DOHH2 (cell line): ENCODE measurements around the gene KHDRBS2.

Source experiments
- H3F3A ChIP-seq: fragments of 200-600 bp; sonication (generic), shearing (Covaris generic); 2 replicates; pipeline ENCODE4 v1.6.0; 2016; ENCODE audit warnings: antibody characterized with exemption, mild to moderate bottlenecking; ENCODE audit not compliant: control insufficient read depth, insufficient read depth
- H3K27ac ChIP-seq: fragments of 200-600 bp; sonication (generic); 2 replicates; pipeline ENCODE4 v1.5.1; 2014; ENCODE audit warnings: low read depth, mild to moderate bottlenecking, low read length, moderate library complexity
- H3K27me3 ChIP-seq: fragments of 200-600 bp; sonication (generic); 2 replicates; pipeline ENCODE4 v1.6.1; 2014; ENCODE audit warnings: mild to moderate bottlenecking, low read length, mixed read lengths; ENCODE audit not compliant: control insufficient read depth
- H3K36me3 ChIP-seq: fragments of 200-600 bp; sonication (generic); 2 replicates; pipeline ENCODE4 v1.6.1; 2014; ENCODE audit warnings: mild to moderate bottlenecking, low read length, moderate library complexity, mixed read lengths; ENCODE audit not compliant: control insufficient read depth
- H3K4me1 ChIP-seq: fragments of 200-600 bp; sonication (generic); 2 replicates; pipeline ENCODE4 v1.6.1; 2014; ENCODE audit warnings: mild to moderate bottlenecking, low read length, mixed read lengths; ENCODE audit not compliant: control insufficient read depth
- H3K4me2 ChIP-seq: fragments of 200-600 bp; sonication (generic); 2 replicates; pipeline ENCODE4 v1.6.0; 2014; ENCODE audit warnings: mild to moderate bottlenecking, low read length, moderate library complexity
- H3K4me3 ChIP-seq: fragments of 200-600 bp; sonication (generic); 2 replicates; pipeline ENCODE4 v1.5.1; 2014; ENCODE audit warnings: mild to moderate bottlenecking, low read length, mixed read lengths
- H3K79me2 ChIP-seq: fragments of 200-600 bp; sonication (generic); 2 replicates; pipeline ENCODE4 v1.6.1; 2014; ENCODE audit warnings: mild to moderate bottlenecking, low read length, mixed read lengths; ENCODE audit not compliant: control insufficient read depth
- H3K9me2 ChIP-seq: fragments of 200-600 bp; sonication (generic); replicated peaks from 2 replicates; pipeline ENCODE4 v1.6.1; 2014; ENCODE audit warnings: mild to moderate bottlenecking, low read length, mixed read lengths; ENCODE audit not compliant: control insufficient read depth
- H3K9me3 ChIP-seq: fragments of 200-600 bp; sonication (generic); 2 replicates; pipeline ENCODE4 v1.6.1; 2014; ENCODE audit warnings: antibody characterized with exemption, low read length, mixed read lengths; ENCODE audit not compliant: control insufficient read depth, insufficient read depth
- H4K20me1 ChIP-seq: fragments of 200-600 bp; sonication (generic); 2 replicates; pipeline ENCODE4 v1.6.0; 2014; ENCODE audit warnings: low read depth, mild to moderate bottlenecking, antibody characterized with exemption, low read length, moderate library complexity; ENCODE audit not compliant: control insufficient read depth, insufficient read depth
- EZH2phosphoT487 ChIP-seq: fragments of 200-600 bp; sonication (generic); IDR thresholded peaks from 2 replicates; pipeline ENCODE4 v1.6.1; 2017; ENCODE audit warnings: borderline replicate concordance, mild to moderate bottlenecking, antibody characterized with exemption, low read length, moderate library complexity, mixed read lengths
- TF ChIP-seq, protein P1 (sequence below): fragments of 200-600 bp; sonication (generic); IDR thresholded peaks from one replicate; pipeline ENCODE4 v1.5.1; 2014; ENCODE audit warnings: antibody characterized with exemption, mild to moderate bottlenecking, low read depth, low read length; ENCODE audit not compliant: poor library complexity, severe bottlenecking

KHDRBS2 gene

DNA sequence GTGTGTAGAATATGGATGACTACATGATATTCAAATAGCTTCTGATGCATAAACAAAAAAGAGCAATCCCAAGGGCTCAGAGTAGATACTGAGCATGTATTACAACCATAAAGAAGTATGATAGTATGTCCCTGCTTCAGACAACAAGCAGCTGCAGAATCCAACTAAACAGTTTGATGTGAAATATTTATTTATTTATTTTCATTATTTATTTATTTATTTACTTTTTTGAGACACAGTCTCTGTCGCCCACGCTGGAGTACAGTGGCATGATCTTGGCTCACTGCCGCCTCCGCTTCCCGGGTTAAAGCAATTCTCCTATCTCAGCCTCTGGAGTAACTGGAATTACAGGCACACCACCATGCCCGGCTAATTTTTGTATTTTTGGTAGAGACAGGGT is 384.3 kb downstream of the KHDRBS2 start:
- Histone ChIP-seq H3K79me2 (no peaks in the 10 kb centered on the region), H3K9me3 (no peaks in the 10 kb centered on the region), H3K27ac (no peak overlapping the region), H3F3A (no peaks in the 10 kb centered on the region), H4K20me1 (no peaks in the 10 kb centered on the region), H3K4me2 (no peak overlapping the region), H3K9me2 (no peaks in the 10 kb centered on the region), H3K36me3 (no peaks in the 10 kb centered on the region), H3K4me1 (no peaks in the 10 kb centered on the region), H3K27me3 (no peaks in the 10 kb centered on the region), H3K4me3 (no peak overlapping the region)
- no peak for TF ChIP-seq EZH2phosphoT487
- TF ChIP-seq, protein P1, sequence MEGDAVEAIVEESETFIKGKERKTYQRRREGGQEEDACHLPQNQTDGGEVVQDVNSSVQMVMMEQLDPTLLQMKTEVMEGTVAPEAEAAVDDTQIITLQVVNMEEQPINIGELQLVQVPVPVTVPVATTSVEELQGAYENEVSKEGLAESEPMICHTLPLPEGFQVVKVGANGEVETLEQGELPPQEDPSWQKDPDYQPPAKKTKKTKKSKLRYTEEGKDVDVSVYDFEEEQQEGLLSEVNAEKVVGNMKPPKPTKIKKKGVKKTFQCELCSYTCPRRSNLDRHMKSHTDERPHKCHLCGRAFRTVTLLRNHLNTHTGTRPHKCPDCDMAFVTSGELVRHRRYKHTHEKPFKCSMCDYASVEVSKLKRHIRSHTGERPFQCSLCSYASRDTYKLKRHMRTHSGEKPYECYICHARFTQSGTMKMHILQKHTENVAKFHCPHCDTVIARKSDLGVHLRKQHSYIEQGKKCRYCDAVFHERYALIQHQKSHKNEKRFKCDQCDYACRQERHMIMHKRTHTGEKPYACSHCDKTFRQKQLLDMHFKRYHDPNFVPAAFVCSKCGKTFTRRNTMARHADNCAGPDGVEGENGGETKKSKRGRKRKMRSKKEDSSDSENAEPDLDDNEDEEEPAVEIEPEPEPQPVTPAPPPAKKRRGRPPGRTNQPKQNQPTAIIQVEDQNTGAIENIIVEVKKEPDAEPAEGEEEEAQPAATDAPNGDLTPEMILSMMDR, result no peak

DNA sequence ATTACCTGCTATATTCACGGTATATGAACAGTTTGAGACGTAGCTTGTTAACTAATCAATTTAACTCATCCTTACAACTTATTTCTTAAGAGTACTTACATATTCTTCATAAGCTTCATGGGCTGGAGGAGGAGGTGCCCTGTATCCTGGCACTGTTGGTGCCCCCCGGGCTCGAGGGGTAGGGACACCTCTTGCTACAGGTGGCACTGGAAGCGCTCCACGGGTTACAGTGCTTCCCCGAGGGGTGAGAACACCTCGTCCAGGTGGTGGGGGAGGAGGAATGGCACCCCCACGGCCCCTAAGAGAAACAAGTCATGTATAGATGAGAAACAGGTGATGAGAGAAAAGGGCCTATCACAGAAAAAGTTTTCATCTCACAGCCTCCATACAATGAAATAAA is 391.5 kb downstream of the KHDRBS2 start:
- no peaks in the 10 kb centered on the region for H3K79me2 ChIP-seq
- H3K9me3 ChIP-seq, result no peaks in the 10 kb centered on the region
- no peaks in the 10 kb centered on the region for H3F3A ChIP-seq
- no peak for TF ChIP-seq EZH2phosphoT487
- TF ChIP-seq, protein P1, result no peak
- H3K4me1 ChIP-seq, result no peaks in the 10 kb centered on the region
- no peak overlapping the region for H3K4me3 ChIP-seq
- no peaks in the 10 kb centered on the region for H3K36me3 ChIP-seq
- no peaks in the 10 kb centered on the region for H3K27me3 ChIP-seq
- H3K9me2 ChIP-seq, result no peaks in the 10 kb centered on the region
- no peaks in the 10 kb centered on the region for H4K20me1 ChIP-seq
- H3K27ac ChIP-seq, result no peak overlapping the region
- H3K4me2 ChIP-seq, result no peak overlapping the region

DNA sequence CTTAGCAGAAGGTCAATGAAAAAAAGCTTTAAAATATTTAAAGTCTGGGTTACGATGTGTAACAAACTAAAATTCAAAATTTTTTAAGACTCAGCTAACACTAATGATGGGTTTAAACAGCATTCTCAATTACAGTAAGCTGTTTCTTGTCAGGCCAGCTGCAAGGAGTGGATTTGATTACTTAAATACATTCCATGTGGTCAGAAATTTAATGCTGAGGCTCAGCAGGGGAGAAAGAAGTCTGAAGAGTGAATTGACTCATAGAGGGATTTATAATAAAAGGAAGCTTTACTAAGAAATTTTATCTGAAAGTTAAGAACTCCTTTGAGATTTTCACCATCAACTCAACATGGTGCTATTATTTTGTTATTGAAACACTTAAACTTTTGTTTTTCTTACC is 398.6 kb downstream of the KHDRBS2 start:
- H3K4me1 ChIP-seq, result no peaks in the 10 kb centered on the region
- H3K4me2 ChIP-seq, result no peak overlapping the region
- no peaks in the 10 kb centered on the region for H3F3A ChIP-seq
- H3K9me3 ChIP-seq, result no peaks in the 10 kb centered on the region
- no peaks in the 10 kb centered on the region for H3K36me3 ChIP-seq
- no peaks in the 10 kb centered on the region for H3K79me2 ChIP-seq
- no peaks in the 10 kb centered on the region for H4K20me1 ChIP-seq
- no peak for TF ChIP-seq EZH2phosphoT487
- TF ChIP-seq, protein P1, result no peak
- H3K27me3 ChIP-seq, result no peaks in the 10 kb centered on the region
- no peaks in the 10 kb centered on the region for H3K9me2 ChIP-seq
- no peak overlapping the region for H3K27ac ChIP-seq
- no peak overlapping the region for H3K4me3 ChIP-seq
